ENCODE results near the gene MYO5A. TPM values are rescaled to one million over a fixed set of nuclear protein-coding genes. Genes with fewer than 3 reads are reported as not detected.

Gene MYO5A
- total and polyA plus RNA-seq, 3 donors from 2014 or later, result 11.7 to 35.5 (median 24.3) TPM

DNA sequence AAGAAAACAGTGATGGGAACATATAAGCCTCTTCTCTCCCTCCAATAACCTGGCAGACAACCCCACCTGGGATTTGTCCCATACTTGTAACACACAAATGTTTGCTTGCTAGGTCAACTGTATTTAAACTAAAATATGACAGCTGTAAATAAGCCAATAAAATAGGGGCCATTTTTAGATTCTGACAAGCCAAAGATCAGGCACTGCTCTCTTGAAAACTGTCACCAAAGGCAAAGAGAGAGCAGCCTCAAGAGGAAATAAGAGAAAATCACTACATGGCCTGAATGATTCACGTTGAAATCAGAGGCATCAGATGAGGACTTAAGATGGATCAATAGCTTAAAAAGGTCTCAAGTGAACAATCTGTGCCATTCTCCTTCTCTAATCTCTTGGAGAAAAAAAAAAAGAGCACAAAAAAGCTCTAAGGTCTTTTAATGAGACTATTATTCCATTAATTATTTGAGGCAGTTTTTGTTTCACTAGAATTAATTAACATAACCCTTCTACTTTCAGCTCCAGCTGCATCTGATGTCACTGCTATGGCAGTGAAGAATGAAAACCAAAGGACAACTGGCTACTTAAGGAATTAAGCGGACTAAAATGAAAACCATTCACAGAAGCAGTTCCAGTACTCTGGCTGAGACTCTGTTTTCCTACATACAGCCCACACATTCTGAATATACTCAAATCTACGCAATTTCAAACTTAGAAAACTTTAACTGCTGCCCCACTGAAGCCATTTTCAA is 19.0 kb downstream of the MYO5A start:
- intact Hi-C loops (cut with DNase I; ENCODE audit: low total_unique reads), result no loop called here
- 78 to 79% methylated on average over 3 of the region's 3 CpGs for WGBS, 2 donors
- Histone ChIP-seq H3K36me3 (ENCODE audit: low read depth, missing control alignments) (no peaks in the 10 kb centered on the region), H3K4me3 (no peak overlapping the region), H3K9me3 (no peaks in the 10 kb centered on the region), H3K4me1 (no peaks in the 10 kb centered on the region), H3K27me3 (no peaks in the 10 kb centered on the region), H3K27ac (no peak overlapping the region)
- no peak for TF ChIP-seq POLR2A (IDR thresholded peaks at IDR 0.05)
- TF ChIP-seq, protein P1, sequence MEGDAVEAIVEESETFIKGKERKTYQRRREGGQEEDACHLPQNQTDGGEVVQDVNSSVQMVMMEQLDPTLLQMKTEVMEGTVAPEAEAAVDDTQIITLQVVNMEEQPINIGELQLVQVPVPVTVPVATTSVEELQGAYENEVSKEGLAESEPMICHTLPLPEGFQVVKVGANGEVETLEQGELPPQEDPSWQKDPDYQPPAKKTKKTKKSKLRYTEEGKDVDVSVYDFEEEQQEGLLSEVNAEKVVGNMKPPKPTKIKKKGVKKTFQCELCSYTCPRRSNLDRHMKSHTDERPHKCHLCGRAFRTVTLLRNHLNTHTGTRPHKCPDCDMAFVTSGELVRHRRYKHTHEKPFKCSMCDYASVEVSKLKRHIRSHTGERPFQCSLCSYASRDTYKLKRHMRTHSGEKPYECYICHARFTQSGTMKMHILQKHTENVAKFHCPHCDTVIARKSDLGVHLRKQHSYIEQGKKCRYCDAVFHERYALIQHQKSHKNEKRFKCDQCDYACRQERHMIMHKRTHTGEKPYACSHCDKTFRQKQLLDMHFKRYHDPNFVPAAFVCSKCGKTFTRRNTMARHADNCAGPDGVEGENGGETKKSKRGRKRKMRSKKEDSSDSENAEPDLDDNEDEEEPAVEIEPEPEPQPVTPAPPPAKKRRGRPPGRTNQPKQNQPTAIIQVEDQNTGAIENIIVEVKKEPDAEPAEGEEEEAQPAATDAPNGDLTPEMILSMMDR (IDR thresholded peaks at IDR 0.05), result no peak
- no peak for DNase-seq

DNA sequence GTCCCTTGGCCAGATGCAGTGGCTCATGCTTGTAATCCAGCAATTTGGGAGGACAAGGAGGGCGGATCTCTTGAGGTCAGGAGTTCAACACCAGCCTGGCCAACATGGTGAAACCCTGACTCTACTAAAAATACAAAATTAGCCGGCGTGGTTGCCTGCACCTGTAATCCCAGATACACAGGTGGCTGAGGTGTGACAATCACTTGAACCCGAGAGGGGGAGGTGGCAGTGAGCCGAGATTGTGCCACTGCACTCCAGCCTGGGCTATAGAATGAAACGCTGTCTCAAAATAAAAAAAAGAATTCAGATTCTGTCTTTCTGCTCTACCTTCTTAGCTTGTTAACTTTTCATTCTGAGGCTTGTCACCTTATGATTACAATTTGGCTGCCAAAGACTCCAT is 22.1 kb downstream of the MYO5A start:
- Histone ChIP-seq H3K27me3 (no peaks in the 10 kb centered on the region), H3K27ac (no peak overlapping the region), H3K9me3 (no peaks in the 10 kb centered on the region), H3K4me1 (no peaks in the 10 kb centered on the region), H3K4me3 (no peak overlapping the region), H3K36me3 (ENCODE audit: low read depth, missing control alignments) (no peaks in the 10 kb centered on the region)
- DNase-seq, result no peak
- intact Hi-C loops (cut with DNase I; ENCODE audit: low total_unique reads), result no loop called here
- TF ChIP-seq POLR2A (IDR thresholded peaks at IDR 0.05), result no peak
- TF ChIP-seq, protein P1 (IDR thresholded peaks at IDR 0.05), result no peak
- WGBS, 2 donors, result 76 to 77% methylated on average over 6 of the region's 6 CpGs

DNA sequence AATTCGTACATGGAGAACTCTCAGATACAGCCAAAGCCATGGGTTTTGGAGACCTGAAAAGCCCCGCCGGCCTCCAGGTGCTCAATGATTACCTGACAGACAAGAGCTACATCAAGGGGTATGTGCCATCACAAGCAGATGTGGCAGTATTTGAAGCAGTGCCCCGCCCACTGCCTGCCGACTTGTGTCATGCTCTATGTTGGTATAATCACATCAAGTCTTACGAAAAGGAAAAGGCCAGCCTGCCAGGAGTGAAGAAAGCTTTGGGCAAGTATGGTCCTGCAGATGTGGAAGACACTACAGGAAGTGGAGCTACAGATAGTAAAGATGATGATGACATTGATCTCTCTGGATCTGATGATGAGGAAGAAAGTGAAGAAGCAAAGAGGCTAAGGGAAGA is 23.5 kb downstream of the MYO5A start:
- DNase-seq, result no peak

DNA sequence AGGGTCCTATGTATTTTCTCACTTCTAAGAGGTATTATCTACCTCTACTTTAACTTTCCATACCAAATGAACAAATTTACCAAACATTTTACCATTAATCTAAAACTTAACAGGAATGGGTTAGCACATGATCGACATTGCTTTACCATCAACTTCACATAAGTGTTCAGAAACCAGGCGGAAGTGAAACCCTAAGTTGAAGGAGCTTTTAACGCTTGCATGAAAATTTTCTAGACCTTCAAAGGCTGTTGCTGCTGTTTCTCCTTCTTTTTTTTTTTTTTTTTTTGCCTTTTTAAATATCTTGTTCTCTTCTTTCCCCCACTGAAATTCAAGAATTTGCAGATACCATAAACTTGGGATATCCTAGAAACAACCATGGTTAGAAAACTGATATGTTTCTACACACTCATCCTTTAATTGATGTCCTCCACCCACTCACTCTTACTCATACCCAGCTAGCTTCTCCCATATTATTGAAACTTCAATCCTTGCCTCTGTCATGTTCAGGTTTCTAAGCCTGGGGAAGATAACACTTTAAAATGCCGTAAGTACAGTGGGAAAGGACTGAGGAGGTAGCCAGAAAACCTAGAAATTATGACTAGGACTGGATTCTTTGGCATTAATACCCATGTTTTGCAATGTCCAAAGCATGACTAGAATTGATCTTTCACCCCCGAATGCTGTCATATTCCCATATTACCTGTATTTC is 24.7 kb downstream of the MYO5A start:
- intact Hi-C loops (cut with DNase I; ENCODE audit: low total_unique reads), result no loop called here
- TF ChIP-seq POLR2A (IDR thresholded peaks at IDR 0.05), result no peak
- TF ChIP-seq, protein P1 (IDR thresholded peaks at IDR 0.05), result no peak
- Histone ChIP-seq H3K27me3 (no peaks in the 10 kb centered on the region), H3K4me1 (no peaks in the 10 kb centered on the region), H3K4me3 (no peak overlapping the region), H3K27ac (no peak overlapping the region), H3K9me3 (no peaks in the 10 kb centered on the region), H3K36me3 (ENCODE audit: low read depth, missing control alignments) (no peaks in the 10 kb centered on the region)
- WGBS, 2 donors, result 92 to 93% methylated on average over 5 of the region's 5 CpGs
- DNase-seq, result no peak

More for the DNA sequence above, 23.5 kb downstream of the MYO5A start:
- no peaks in the 10 kb centered on the region for H3K9me3 ChIP-seq
- no peaks in the 10 kb centered on the region for H3K4me1 ChIP-seq
- no peak overlapping the region for H3K4me3 ChIP-seq
- TF ChIP-seq, protein P1 (IDR thresholded peaks at IDR 0.05), result no peak
- TF ChIP-seq POLR2A (IDR thresholded peaks at IDR 0.05), result no peak
- H3K36me3 ChIP-seq (ENCODE audit: low read depth, missing control alignments), result no peaks in the 10 kb centered on the region
- intact Hi-C loops (cut with DNase I; ENCODE audit: low total_unique reads), result no loop called here
- no peaks in the 10 kb centered on the region for H3K27me3 ChIP-seq
- WGBS, 2 donors, result 93% methylated on average over 6 of the region's 6 CpGs
- H3K27ac ChIP-seq, result no peak overlapping the region
